HepG2 (cell line): ENCODE results near the gene CACNA1F. TPM values are rescaled to one million over a fixed set of nuclear protein-coding genes. Genes with fewer than 3 reads are reported as not detected.

Experiments
- ARID2 ChIP-seq: sonication (generic); formaldehyde crosslinking; IDR thresholded peaks from 2 replicates; pipeline ENCODE4 v1.8.1; 2022; ENCODE audit warnings: mild to moderate bottlenecking, missing genetic modification reagents, borderline replicate concordance
- ATF1 ChIP-seq: IDR thresholded peaks from 2 replicates; pipeline ENCODE4 v1.6.1; 2016; ENCODE audit warnings: mild to moderate bottlenecking, control low read depth
- CERS6 ChIP-seq: sonication (generic); formaldehyde crosslinking; IDR thresholded peaks from 2 replicates; pipeline ENCODE4 v1.5.0; 2020; ENCODE audit warnings: missing genetic modification reagents
- CHD4 ChIP-seq: fragments of 200-600 bp; sonication (generic); IDR thresholded peaks from 2 replicates; pipeline ENCODE4 v1.7.0; 2017; ENCODE audit warnings: mild to moderate bottlenecking, low read length, borderline replicate concordance
- FOXA1 ChIP-seq, 2 experiments: fragments of 450-650 bp in 1 of 2; sonication (generic) in 1 of 2; formaldehyde crosslinking in 1 of 2; IDR thresholded peaks; 2 replicates each; pipeline versions ENCODE4 v1.4.0 to v1.6.1; 2016 to 2020; ENCODE audit warnings: missing genetic modification reagents in 1 of 2
- ISX ChIP-seq: sonication (generic); formaldehyde crosslinking; conservative IDR thresholded peaks from 2 replicates; pipeline ENCODE4 v1.5.0; 2020; ENCODE audit warnings: missing genetic modification reagents
- JDP2 ChIP-seq: sonication (generic); formaldehyde crosslinking; IDR thresholded peaks from 2 replicates; pipeline ENCODE4 v1.8.1; 2022; ENCODE audit warnings: missing genetic modification reagents, borderline replicate concordance
- MAFG ChIP-seq: sonication (generic); formaldehyde crosslinking; IDR thresholded peaks from 2 replicates; pipeline ENCODE4 v1.5.1; 2020; ENCODE audit warnings: mild to moderate bottlenecking, missing genetic modification reagents
- MIER3 ChIP-seq: IDR thresholded peaks from 2 replicates; pipeline ENCODE4 v1.6.1; 2016; ENCODE audit warnings: missing compliant biosample characterization, borderline replicate concordance
- MIXL1 ChIP-seq: IDR thresholded peaks from 2 replicates; pipeline ENCODE4 v1.6.1; 2016
- MZF1 ChIP-seq: sonication (generic); formaldehyde crosslinking; IDR thresholded peaks from 2 replicates; pipeline ENCODE4 v1.8.1; 2023; ENCODE audit warnings: mild to moderate bottlenecking, missing genetic modification reagents, borderline replicate concordance
- PHF20 ChIP-seq: sonication (generic); formaldehyde crosslinking; IDR thresholded peaks from 2 replicates; pipeline ENCODE4 v1.5.0; 2020; ENCODE audit warnings: mild to moderate bottlenecking, missing genetic modification reagents
- SNRNP70 ChIP-seq: fragments of 200-400 bp; formaldehyde crosslinking; IDR thresholded peaks from 2 replicates; pipeline ENCODE4 v1.6.1; 2017; ENCODE audit warnings: mild to moderate bottlenecking, low read depth, low read length, moderate library complexity
- SP4 ChIP-seq: sonication (generic); formaldehyde crosslinking; IDR thresholded peaks from 2 replicates; pipeline ENCODE4 v1.8.1; 2023; ENCODE audit warnings: mild to moderate bottlenecking, missing genetic modification reagents
- TEAD2 ChIP-seq: sonication (generic); formaldehyde crosslinking; IDR thresholded peaks from 2 replicates; pipeline ENCODE4 v1.9.0; 2021; ENCODE audit warnings: missing genetic modification reagents
- TOPORS ChIP-seq: sonication (generic); formaldehyde crosslinking; IDR thresholded peaks from 2 replicates; pipeline ENCODE4 v1.8.0; 2023; ENCODE audit warnings: mild to moderate bottlenecking, missing genetic modification reagents
- XRCC5 ChIP-seq: fragments of 200-400 bp; formaldehyde crosslinking; optimal IDR thresholded peaks from 2 replicates; pipeline ENCODE3; 2017; ENCODE audit warnings: mild to moderate bottlenecking, low read length
- ZBTB42 ChIP-seq: sonication (generic); formaldehyde crosslinking; IDR thresholded peaks from 2 replicates; pipeline ENCODE4 v1.5.0; 2020; ENCODE audit warnings: mild to moderate bottlenecking, missing genetic modification reagents
- ZFP62 ChIP-seq: sonication (generic); formaldehyde crosslinking; IDR thresholded peaks from 2 replicates; pipeline ENCODE4 v1.4.0; 2020; ENCODE audit warnings: missing genetic modification reagents
- ZNF3 ChIP-seq: IDR thresholded peaks from 2 replicates; pipeline ENCODE4 v1.7.0; 2017; ENCODE audit warnings: inconsistent platforms
- ZNF552 ChIP-seq: sonication (generic); formaldehyde crosslinking; IDR thresholded peaks from 2 replicates; pipeline ENCODE4 v1.9.0; 2022; ENCODE audit warnings: missing genetic modification reagents, mild to moderate bottlenecking, borderline replicate concordance
- ZNF772 ChIP-seq: sonication (generic); formaldehyde crosslinking; IDR thresholded peaks from 2 replicates; pipeline ENCODE4 v1.5.0; 2020; ENCODE audit warnings: mild to moderate bottlenecking, missing genetic modification reagents
- ZSCAN30 ChIP-seq: sonication (generic); formaldehyde crosslinking; IDR thresholded peaks from 2 replicates; pipeline ENCODE4 v1.5.0; 2020; ENCODE audit warnings: mild to moderate bottlenecking, missing genetic modification reagents
- polyA plus RNA-seq, 8 experiments: library from polyadenylated mRNA; depleted of rRNA in 3 of 8; stranded (reverse) in 7 of 8; unstranded in 1 of 8; fragments of >200 nt; fragmentation: Illumina TruSeq in 4 of 8; extraction: Trizol in 4 of 8; gene quantifications; 2 replicates each; pipeline versions ENCODE4 v1.2.1 to v1.2.3, GENCODE V29; 2011 to 2016; ENCODE audit warnings: low read depth in 4 of 8, missing spikeins in 1 of 8, mixed read lengths in 1 of 8; ENCODE audit not compliant: insufficient read depth in 1 of 8
- total RNA-seq, 5 experiments: library from RNA; depleted of rRNA; stranded (reverse); fragments of >200 nt; fragmentation: Illumina TruSeq; extraction: Trizol; gene quantifications; 2 replicates each; pipeline ENCODE4 v1.2.3, GENCODE V29; 2016; ENCODE audit warnings: low read depth in 1 of 5
- TF ChIP-seq, protein P1 (sequence below): sonication (generic); formaldehyde crosslinking; IDR thresholded peaks from 2 replicates; pipeline ENCODE4 v1.5.0; 2020; ENCODE audit warnings: mild to moderate bottlenecking, missing genetic modification reagents, borderline replicate concordance

Gene CACNA1F
- total and polyA plus RNA-seq, 2 of the 13 experiments (the other 11 are each of a cell fraction or from before 2014, with no cell fraction given): 0.03 TPM; not detected in 1

- TF ChIP-seq, protein P1, sequence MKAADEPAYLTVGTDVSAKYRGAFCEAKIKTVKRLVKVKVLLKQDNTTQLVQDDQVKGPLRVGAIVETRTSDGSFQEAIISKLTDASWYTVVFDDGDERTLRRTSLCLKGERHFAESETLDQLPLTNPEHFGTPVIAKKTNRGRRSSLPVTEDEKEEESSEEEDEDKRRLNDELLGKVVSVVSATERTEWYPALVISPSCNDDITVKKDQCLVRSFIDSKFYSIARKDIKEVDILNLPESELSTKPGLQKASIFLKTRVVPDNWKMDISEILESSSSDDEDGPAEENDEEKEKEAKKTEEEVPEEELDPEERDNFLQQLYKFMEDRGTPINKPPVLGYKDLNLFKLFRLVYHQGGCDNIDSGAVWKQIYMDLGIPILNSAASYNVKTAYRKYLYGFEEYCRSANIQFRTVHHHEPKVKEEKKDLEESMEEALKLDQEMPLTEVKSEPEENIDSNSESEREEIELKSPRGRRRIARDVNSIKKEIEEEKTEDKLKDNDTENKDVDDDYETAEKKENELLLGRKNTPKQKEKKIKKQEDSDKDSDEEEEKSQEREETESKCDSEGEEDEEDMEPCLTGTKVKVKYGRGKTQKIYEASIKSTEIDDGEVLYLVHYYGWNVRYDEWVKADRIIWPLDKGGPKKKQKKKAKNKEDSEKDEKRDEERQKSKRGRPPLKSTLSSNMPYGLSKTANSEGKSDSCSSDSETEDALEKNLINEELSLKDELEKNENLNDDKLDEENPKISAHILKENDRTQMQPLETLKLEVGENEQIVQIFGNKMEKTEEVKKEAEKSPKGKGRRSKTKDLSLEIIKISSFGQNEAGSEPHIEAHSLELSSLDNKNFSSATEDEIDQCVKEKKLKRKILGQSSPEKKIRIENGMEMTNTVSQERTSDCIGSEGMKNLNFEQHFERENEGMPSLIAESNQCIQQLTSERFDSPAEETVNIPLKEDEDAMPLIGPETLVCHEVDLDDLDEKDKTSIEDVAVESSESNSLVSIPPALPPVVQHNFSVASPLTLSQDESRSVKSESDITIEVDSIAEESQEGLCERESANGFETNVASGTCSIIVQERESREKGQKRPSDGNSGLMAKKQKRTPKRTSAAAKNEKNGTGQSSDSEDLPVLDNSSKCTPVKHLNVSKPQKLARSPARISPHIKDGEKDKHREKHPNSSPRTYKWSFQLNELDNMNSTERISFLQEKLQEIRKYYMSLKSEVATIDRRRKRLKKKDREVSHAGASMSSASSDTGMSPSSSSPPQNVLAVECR (CRISPR knock-in tag): no peak; the same call in 1 of the 2 replicates
- TF ChIP-seq MZF1 (CRISPR knock-in tag): no peak
- no peak for TF ChIP-seq ISX
- no peak for TF ChIP-seq XRCC5
- no peak for TF ChIP-seq ZBTB42
- TF ChIP-seq CHD4: no peak
- TF ChIP-seq JDP2 (CRISPR knock-in tag): no peak
- no peak for TF ChIP-seq ZNF772 (CRISPR knock-in tag)
- TF ChIP-seq PHF20: peak; percentile 69
- no peak for TF ChIP-seq ZSCAN30 (CRISPR knock-in tag)
- no peak for TF ChIP-seq TEAD2 (CRISPR knock-in tag)
- no peak for TF ChIP-seq SNRNP70
- TF ChIP-seq SP4 (CRISPR knock-in tag): peak; percentile 20; the same call in 1 of the 2 replicates
- no peak for TF ChIP-seq MIER3
- no peak for TF ChIP-seq ZNF3 (CRISPR knock-in tag)
- no peak for TF ChIP-seq ZNF552
- TF ChIP-seq FOXA1 (IDR thresholded peaks at IDR 0.05): no peak
- TF ChIP-seq FOXA1 (CRISPR knock-in tag; IDR thresholded peaks at IDR 0.05): no peak
- TF ChIP-seq TOPORS (CRISPR knock-in tag): no peak
- TF ChIP-seq ATF1 (CRISPR knock-in tag): peak; percentile 92
- no peak for TF ChIP-seq ARID2 (CRISPR knock-in tag)
- TF ChIP-seq CERS6: no peak
- TF ChIP-seq MAFG (CRISPR knock-in tag): no peak
- no peak for TF ChIP-seq MIXL1 (CRISPR knock-in tag)
- no peak for TF ChIP-seq ZFP62 (CRISPR knock-in tag)
Observed at GRCh38 chrX:49190821-49191573, 42.1 kb downstream of the CACNA1F start (continued).
